Mesendoderm (in vitro differentiated cells): ENCODE measurements around the gene PKNOX2.
A peak's percentile ranks its signal among the peaks of the same experiment; 100 is the strongest.

Experiments
- DNase-seq: peaks from one replicate; pipeline ENCODE4 v3.0.0; 2013
- H2AK5ac ChIP-seq: 2 replicates; pipeline ENCODE4 v1.6.1; 2013; ENCODE audit warnings: low read length, inconsistent platforms
- H2BK120ac ChIP-seq: 2 replicates; pipeline ENCODE4 v1.6.1; 2013; ENCODE audit warnings: low read depth, mild to moderate bottlenecking, low read length, moderate library complexity, mixed read lengths
- H2BK15ac ChIP-seq: replicated peaks from 2 replicates; pipeline ENCODE4 v1.6.1; 2013; ENCODE audit warnings: low read depth, mild to moderate bottlenecking, moderate library complexity
- H2BK5ac ChIP-seq: 2 replicates; pipeline ENCODE4 v1.6.1; 2013; ENCODE audit warnings: low read length, inconsistent platforms
- H3K18ac ChIP-seq: 2 replicates; pipeline ENCODE4 v1.6.1; 2013; ENCODE audit warnings: mild to moderate bottlenecking, low read length, mixed read lengths
- H3K23ac ChIP-seq: one replicate; pipeline ENCODE4 v1.6.1; 2013; ENCODE audit warnings: low read length
- H3K27ac ChIP-seq: 2 replicates; pipeline ENCODE4 v1.5.1; 2013; ENCODE audit warnings: low read depth, mild to moderate bottlenecking, inconsistent platforms, low read length, moderate library complexity
- H3K27me3 ChIP-seq: 2 replicates; pipeline ENCODE4 v1.6.1; 2013; ENCODE audit warnings: low read length, control low read depth, mild to moderate bottlenecking, inconsistent platforms; ENCODE audit not compliant: insufficient read depth, poor library complexity
- H3K36me3 ChIP-seq: 2 replicates; pipeline ENCODE4 v1.6.1; 2013; ENCODE audit warnings: low read length, inconsistent platforms; ENCODE audit not compliant: control insufficient read depth, insufficient read depth
- H3K4ac ChIP-seq: one replicate; pipeline ENCODE4 v1.6.1; 2013; ENCODE audit warnings: low read depth, mild to moderate bottlenecking, low read length, moderate library complexity
- H3K4me1 ChIP-seq: 2 replicates; pipeline ENCODE4 v1.6.1; 2013; ENCODE audit warnings: low read depth, low read length, inconsistent platforms; ENCODE audit not compliant: control insufficient read depth
- H3K4me2 ChIP-seq: 2 replicates; pipeline ENCODE4 v1.6.1; 2013; ENCODE audit warnings: low read length
- H3K4me3 ChIP-seq: 2 replicates; pipeline ENCODE4 v1.5.1; 2013; ENCODE audit warnings: mild to moderate bottlenecking, low read length
- H3K56ac ChIP-seq: one replicate; pipeline ENCODE4 v1.6.1; 2013; ENCODE audit warnings: low read length
- H3K79me1 ChIP-seq: 2 replicates; pipeline ENCODE4 v1.6.1; 2013; ENCODE audit warnings: low read length, inconsistent platforms
- H3K79me2 ChIP-seq: 2 replicates; pipeline ENCODE4 v1.6.1; 2013; ENCODE audit warnings: mild to moderate bottlenecking, low read length; ENCODE audit not compliant: control insufficient read depth, insufficient read depth
- H3K9ac ChIP-seq: 2 replicates; pipeline ENCODE4 v1.6.1; 2013; ENCODE audit warnings: low read length, inconsistent platforms
- H4K5ac ChIP-seq: one replicate; pipeline ENCODE4 v1.6.1; 2013; ENCODE audit warnings: low read length
- H4K8ac ChIP-seq: one replicate; pipeline ENCODE4 v1.6.1; 2013; ENCODE audit warnings: low read depth, mild to moderate bottlenecking, control low read depth, low read length, moderate library complexity
- WGBS: extraction: QIAGEN DNeasy Blood & Tissue Kit; methylation state at CpG from one replicate; pipeline ENCODE4 v1.1.7; 2013; ENCODE audit warnings: low lambda C conversion rate, missing lambda C conversion rate; ENCODE audit not compliant: insufficient coverage; ENCODE audit errors: extremely low coverage; 5-methylcytosine and 5-hydroxymethylcytosine counted together

PKNOX2 gene

GRCh38 chr11:125207866-125208425 is 43.4 kb downstream of the PKNOX2 start:
- no peak overlapping the region for H3K4me2 ChIP-seq
- H3K56ac ChIP-seq, result no peak overlapping the region
- no peaks in the 10 kb centered on the region for H3K27me3 ChIP-seq
- H3K9ac ChIP-seq, result no peak overlapping the region
- H4K5ac ChIP-seq, result no peak overlapping the region
- no peak for DNase-seq
- WGBS, result no CpG with 5 or more reads among the region's 1 CpG
- H3K4me1 ChIP-seq, result peaks cover 6% of the 10 kb centered on the region
- no peak overlapping the region for H3K18ac ChIP-seq
- no peak overlapping the region for H3K4ac ChIP-seq
- H3K79me1 ChIP-seq, result no peaks in the 10 kb centered on the region
- H3K36me3 ChIP-seq, result no peaks in the 10 kb centered on the region
- no peak overlapping the region for H2BK5ac ChIP-seq
- no peak overlapping the region for H2BK120ac ChIP-seq
- H4K8ac ChIP-seq, result no peak overlapping the region
- H2AK5ac ChIP-seq, result no peak overlapping the region
- H3K27ac ChIP-seq, result no peak overlapping the region
- no peak overlapping the region for H2BK15ac ChIP-seq
- H3K4me3 ChIP-seq, result no peak overlapping the region
- no peak overlapping the region for H3K23ac ChIP-seq
- H3K79me2 ChIP-seq, result no peaks in the 10 kb centered on the region

DNA sequence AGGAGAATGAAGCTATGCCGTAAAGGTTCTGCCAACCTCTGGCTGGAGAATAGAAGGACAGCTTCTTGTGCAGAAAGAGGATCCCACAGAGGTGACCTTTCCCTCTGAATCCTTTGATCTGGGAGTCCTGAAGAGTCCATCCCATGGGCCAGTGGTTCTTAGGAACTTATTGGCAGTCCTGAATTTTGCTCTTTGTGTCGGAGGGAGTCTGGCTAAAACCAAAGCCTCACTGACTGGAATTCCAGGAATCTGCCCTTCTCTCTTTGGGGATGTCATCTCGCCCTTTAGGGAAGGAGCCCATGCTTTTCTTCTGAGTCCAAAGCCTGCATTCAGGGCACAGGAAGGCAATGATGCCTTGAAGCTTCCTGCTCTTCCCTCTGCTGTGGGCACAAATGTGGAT is 45.5 kb downstream of the PKNOX2 start:
- H4K5ac ChIP-seq, result no peak overlapping the region
- DNase-seq, result peak; percentile 50
- no peak overlapping the region for H3K4me2 ChIP-seq
- H4K8ac ChIP-seq, result no peak overlapping the region
- no peak overlapping the region for H2AK5ac ChIP-seq
- no CpG with 5 or more reads among the region's 3 CpGs for WGBS
- no peaks in the 10 kb centered on the region for H3K79me1 ChIP-seq
- H3K4me3 ChIP-seq, result no peak overlapping the region
- H3K4me1 ChIP-seq, result peaks cover 13% of the 10 kb centered on the region
- no peak overlapping the region for H2BK120ac ChIP-seq
- no peaks in the 10 kb centered on the region for H3K36me3 ChIP-seq
- no peaks in the 10 kb centered on the region for H3K27me3 ChIP-seq
- H3K79me2 ChIP-seq, result no peaks in the 10 kb centered on the region
- H3K27ac ChIP-seq, result no peak overlapping the region
- no peak overlapping the region for H3K9ac ChIP-seq
- no peak overlapping the region for H3K18ac ChIP-seq
- no peak overlapping the region for H3K23ac ChIP-seq
- no peak overlapping the region for H2BK5ac ChIP-seq
- no peak overlapping the region for H3K56ac ChIP-seq
- no peak overlapping the region for H3K4ac ChIP-seq
- no peak overlapping the region for H2BK15ac ChIP-seq

- Histone ChIP-seq H3K27me3 (no peaks in the 10 kb centered on the region), H2AK5ac (no peak overlapping the region), H3K36me3 (no peaks in the 10 kb centered on the region), H3K56ac (no peak overlapping the region), H3K27ac (no peak overlapping the region), H3K4me3 (no peak overlapping the region), H4K8ac (no peak overlapping the region), H3K79me1 (no peaks in the 10 kb centered on the region), H2BK15ac (no peak overlapping the region), H3K23ac (no peak overlapping the region), H3K4me2 (no peak overlapping the region), H3K4ac (no peak overlapping the region), H3K9ac (no peak overlapping the region), H3K18ac (no peak overlapping the region), H4K5ac (no peak overlapping the region), H2BK5ac (no peak overlapping the region), H3K4me1 (peaks cover 10% of the 10 kb centered on the region), H2BK120ac (no peak overlapping the region), H3K79me2 (no peaks in the 10 kb centered on the region)
- no CpG with 5 or more reads among the region's 5 CpGs for WGBS
- DNase-seq, result peak; percentile 60
Measured at GRCh38 chr11:125211191-125211947, 46.8 kb downstream of the PKNOX2 start.

GRCh38 chr11:125211948-125212340 is 47.4 kb downstream of the PKNOX2 start:
- H3K27ac ChIP-seq, result no peak overlapping the region

DNA sequence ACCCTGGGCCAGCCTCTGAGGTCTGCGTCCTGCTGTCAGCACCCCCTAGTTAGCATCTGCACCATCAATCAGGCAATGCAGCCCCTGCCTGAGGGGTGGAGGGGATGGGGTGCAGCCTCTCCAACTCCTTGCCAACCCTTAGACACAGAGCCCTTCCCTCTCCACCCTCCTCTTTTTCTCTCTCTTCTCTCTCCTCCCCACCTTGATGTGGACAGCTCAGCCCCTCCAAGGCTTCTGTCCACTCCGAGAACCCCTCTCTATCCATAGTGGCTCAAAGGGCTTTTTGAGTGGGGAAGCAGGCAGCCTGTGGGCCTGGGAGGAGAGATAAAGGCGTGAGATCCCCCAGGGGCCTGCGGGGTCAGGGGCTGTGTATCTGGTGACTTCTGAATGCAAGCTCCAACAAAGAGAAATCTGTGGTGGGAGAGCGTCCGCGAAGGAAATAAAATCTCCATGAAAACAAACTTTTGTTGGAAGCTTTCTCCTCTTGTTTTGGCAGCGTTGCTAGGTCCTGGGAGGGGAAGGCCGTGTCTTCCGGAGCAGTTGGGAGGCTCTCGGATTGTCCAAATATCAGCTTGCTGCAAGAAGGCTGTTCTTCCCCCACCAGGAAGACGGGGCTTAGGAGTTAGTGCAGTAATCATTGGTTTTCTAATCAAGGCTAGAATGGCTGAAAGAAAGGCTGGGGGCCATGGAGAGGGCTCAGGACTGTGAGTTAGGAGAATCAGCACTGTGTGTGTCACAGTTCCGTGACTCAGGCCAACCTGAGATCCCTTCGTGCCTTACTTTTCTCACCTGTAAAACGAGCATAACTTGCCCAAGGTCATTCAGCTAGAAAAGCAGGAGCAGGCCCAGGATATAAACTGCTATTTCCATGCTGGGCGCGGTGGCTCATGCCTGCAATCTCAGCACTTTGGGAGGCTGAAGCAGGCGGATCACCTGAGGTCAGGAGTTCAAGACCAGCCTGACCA is 50.3 kb downstream of the PKNOX2 start:
- no peak overlapping the region for H3K27ac ChIP-seq
- peak overlapping the region; percentile 88 for H4K5ac ChIP-seq
- no peak overlapping the region for H2BK120ac ChIP-seq
- no CpG with 5 or more reads among the region's 18 CpGs for WGBS
- no peak overlapping the region for H2BK15ac ChIP-seq
- H3K27me3 ChIP-seq, result no peaks in the 10 kb centered on the region
- peak overlapping the region; percentile 61 for H3K56ac ChIP-seq
- no peaks in the 10 kb centered on the region for H3K79me2 ChIP-seq
- peak overlapping the region; percentile 17 for H3K9ac ChIP-seq
- H3K23ac ChIP-seq, result peak overlapping the region; percentile 34
- no peak overlapping the region for H3K4ac ChIP-seq
- peaks cover 7% of the 10 kb centered on the region for H3K4me1 ChIP-seq
- H3K4me2 ChIP-seq, result no peak overlapping the region
- no peak overlapping the region for H4K8ac ChIP-seq
- H2BK5ac ChIP-seq, result no peak overlapping the region
- no peak overlapping the region for H2AK5ac ChIP-seq
- H3K79me1 ChIP-seq, result no peaks in the 10 kb centered on the region
- no peaks in the 10 kb centered on the region for H3K36me3 ChIP-seq
- no peak overlapping the region for H3K18ac ChIP-seq
- H3K4me3 ChIP-seq, result no peak overlapping the region
- no peak for DNase-seq

More at GRCh38 chr11:125211948-125212340, 47.4 kb downstream of the PKNOX2 start:
- no CpG with 5 or more reads among the region's 4 CpGs for WGBS
- Histone ChIP-seq H3K23ac (no peak overlapping the region), H3K4me3 (no peak overlapping the region), H2AK5ac (no peak overlapping the region), H3K4me1 (peaks cover 7% of the 10 kb centered on the region), H3K4me2 (no peak overlapping the region), H4K5ac (no peak overlapping the region), H3K27me3 (no peaks in the 10 kb centered on the region), H4K8ac (no peak overlapping the region), H3K36me3 (no peaks in the 10 kb centered on the region), H2BK5ac (no peak overlapping the region), H3K56ac (peak overlapping the region; percentile 27), H3K79me2 (no peaks in the 10 kb centered on the region), H2BK120ac (no peak overlapping the region), H3K79me1 (no peaks in the 10 kb centered on the region), H3K9ac (no peak overlapping the region), H3K18ac (no peak overlapping the region), H2BK15ac (no peak overlapping the region), H3K4ac (no peak overlapping the region)
- DNase-seq, result no peak
